GM18517 (cell line): Measurements from ENCODE around the gene MRGPRG.
"Not testable (repeated sequence)": the region's sequence is repeated elsewhere in the genome, so short reads cannot be mapped to it uniquely, and the experiment has no call there.

ENCODE experiments used
- ATAC-seq: cut with Tn5 transposase; IDR thresholded peaks from one replicate; pipeline ENCODE4 v1.9.1; 2021; ENCODE audit warnings: mild to moderate bottlenecking, moderate library complexity; ENCODE audit not compliant: unreplicated experiment

The MRGPRG gene

DNA sequence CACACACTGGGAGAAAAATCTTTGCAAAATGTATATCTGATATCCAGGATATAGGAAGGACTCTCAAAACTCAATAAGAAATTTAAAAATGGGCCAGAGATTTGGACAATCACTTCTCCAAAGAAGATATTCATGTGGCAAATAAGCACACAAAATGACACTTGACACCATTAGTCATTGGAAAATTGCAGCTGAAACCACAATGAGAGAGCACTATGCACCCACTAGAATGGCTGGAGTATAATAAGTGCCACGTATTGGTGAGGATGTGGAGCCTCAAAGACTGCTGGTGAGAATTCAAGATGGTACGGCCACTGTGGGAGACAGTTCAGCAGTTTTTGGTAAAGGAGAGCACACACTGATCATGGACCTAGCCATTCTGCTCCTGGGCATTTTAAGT is 40.7 kb downstream of the MRGPRG start:
- no peak for ATAC-seq

DNA sequence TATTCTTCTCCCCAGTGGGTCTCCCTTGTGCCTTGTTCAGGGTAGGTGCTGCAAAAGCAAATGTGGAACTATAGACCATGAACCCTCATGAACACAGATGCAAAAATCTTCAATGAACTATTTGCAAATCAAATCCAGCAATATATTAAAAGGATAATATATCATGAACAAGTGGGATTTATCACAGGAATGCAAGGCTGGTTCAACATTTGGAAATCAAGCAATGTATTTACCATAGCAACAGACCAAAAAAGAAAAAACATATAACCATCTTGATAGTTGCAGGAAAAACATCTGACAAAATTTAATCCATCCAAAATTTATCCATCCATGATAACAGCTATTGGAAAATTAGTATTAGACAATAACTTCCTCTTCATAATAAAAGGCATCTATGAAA is 42.1 kb downstream of the MRGPRG start:
- no peak for ATAC-seq

DNA sequence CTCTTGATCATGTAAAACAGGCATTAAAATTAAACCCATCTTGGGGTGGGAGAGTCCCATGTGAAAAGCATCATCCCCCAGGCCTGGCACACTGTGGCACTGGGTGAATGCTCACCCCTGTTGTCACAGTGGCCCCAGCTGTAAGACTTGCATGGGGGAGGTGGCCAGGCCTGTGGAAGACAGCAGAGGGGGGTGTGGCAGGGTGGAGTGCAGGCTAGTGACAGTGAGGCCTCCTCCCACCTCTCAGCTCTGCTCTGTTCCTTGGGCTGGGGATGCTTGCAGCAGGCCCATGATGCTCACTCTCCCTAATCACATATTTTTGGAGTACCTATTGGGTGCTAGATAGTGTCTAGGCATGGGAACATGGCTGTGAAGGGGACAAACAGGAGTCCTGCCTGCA is 43.4 kb downstream of the MRGPRG start:
- ATAC-seq, result no peak

DNA sequence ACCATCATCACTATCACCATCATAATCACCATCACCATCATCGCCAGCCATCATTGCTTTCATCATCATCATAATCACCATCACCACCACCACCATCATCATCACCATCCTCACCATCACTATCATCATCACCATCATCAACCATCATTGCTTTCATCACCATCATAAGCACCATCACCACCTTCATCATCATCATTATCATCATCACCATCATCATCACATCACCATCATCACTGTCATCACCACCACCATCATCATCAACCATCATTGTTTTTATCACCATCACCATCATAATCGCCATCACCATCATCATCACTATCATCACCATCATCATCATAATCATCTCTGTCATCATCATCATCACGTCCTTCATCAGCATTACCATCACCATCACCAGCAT is 44.2 kb downstream of the MRGPRG start:
- no peak for ATAC-seq

DNA sequence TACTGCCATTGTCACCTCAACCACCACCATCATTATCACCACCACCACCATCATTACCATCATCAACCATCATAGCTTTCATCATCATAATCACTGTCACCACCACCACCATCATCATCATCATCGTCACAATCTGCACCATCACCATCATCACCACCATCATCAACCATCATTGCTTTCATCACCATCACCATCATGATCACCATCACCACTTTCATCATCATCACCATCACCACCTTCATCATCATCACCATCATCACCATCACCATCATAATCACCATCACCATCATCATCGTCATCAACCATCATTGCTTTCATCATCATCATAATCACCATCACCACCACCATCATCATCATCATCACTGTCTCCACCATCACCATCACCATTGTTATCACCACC is 44.8 kb downstream of the MRGPRG start:
- ATAC-seq, result no peak

DNA sequence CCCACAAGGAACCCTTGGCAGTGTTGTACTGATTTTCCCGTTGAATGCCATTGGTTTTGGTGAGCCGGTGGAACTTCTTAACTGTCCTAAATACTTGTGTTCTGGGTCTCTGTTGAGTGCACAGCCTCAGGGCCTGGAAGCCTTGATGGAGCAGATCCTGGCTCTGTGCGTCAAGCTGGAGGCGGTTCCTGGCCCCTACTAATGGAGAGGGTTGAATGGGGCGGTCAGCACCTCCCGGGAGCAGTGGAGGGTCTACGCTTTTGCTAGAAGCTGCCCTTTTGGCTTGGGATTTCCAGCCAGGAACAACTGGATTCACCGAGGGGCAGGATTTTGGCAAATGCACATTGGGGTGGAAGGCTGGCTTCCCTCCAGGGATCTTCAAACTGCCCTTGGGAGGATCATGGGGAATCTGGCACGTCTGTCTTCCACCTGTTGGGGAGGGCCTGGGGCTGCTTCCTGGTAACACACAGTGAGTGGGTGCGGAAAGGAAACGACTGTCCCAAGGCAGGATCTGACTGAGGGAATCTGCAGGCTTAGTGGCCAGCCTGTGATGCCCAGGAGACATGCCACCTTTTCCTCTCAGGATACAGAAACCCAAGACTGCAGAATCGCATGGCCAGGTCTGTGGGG is 46.6 kb downstream of the MRGPRG start:
- no peak for ATAC-seq

DNA sequence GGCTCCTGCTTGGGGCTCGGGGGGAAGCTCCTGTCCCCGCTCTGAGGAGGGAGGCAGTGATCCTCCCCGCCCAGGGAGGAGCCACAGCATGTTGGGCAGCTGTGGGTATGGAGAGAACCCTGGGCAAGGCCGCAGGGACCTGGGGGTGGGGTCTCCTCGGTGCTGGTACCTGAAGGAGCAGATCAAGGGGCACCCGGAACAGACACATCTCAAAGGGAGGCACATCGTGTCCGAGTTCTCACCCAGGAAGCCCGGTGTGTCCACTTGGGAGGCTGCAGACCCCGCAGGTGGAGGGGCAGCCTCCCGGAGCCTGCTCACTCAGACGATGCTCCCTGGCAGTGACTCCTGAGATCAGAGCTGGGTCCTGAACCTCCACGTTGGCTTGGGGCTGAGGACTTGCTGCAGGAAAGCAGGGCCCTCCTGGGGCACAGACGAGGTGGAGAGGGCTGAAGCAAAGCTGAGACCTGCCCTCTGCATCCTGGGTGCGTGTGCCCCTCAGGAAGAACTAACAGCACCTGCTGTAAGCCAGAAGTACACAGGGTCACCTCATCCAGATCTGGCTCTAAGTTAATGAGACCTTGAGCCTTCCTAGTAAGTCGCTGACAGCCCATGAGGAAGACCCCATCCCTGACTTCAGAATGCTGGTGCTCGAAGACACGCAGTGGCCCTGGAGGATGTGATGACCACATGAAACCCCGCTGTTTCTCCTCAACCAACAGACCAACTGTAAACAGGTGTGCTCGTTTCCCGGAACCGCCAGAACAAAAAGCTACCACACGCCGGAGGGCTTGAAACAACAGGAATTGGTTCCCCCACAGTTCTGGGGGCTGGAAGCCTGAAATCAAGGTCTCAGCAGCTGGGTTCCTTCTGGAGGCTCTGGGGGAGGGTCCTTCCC is 47.6 kb downstream of the MRGPRG start:
- no peak for ATAC-seq

DNA sequence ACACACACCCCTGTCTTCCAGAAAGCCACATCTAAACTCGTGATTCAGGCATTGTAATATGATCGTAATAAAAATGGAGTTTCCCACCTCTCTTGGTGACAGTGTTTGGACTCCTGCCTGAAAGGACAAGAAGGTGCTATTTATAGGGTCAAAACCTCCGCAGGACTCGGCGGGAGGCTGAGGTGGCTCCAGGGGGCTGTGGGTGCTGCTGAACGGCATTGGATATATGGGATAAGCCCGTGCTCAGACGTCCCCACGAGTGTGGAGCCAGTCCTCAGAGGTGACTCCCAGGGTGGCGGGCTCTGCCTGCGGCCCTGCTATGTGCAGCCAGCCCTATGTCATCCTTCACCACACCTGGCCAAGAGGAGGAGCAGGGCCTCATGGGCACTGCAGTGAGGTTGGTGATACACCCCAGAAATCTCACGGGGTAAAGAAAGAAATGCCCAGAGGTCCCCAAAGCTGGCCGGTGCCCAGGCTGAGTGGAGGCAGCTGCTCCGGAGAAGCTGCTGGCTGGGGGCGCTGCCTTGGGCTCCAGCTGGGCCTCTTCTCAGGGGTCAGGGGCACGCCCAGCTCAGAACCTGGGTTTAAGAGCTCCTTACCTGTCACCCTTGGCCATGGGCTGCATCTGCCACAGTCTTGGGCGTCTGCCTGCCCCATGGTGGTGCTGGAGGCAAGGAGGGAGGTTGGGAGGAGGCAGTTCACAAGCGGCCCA is 48.4 kb downstream of the MRGPRG start:
- no peak for ATAC-seq

DNA sequence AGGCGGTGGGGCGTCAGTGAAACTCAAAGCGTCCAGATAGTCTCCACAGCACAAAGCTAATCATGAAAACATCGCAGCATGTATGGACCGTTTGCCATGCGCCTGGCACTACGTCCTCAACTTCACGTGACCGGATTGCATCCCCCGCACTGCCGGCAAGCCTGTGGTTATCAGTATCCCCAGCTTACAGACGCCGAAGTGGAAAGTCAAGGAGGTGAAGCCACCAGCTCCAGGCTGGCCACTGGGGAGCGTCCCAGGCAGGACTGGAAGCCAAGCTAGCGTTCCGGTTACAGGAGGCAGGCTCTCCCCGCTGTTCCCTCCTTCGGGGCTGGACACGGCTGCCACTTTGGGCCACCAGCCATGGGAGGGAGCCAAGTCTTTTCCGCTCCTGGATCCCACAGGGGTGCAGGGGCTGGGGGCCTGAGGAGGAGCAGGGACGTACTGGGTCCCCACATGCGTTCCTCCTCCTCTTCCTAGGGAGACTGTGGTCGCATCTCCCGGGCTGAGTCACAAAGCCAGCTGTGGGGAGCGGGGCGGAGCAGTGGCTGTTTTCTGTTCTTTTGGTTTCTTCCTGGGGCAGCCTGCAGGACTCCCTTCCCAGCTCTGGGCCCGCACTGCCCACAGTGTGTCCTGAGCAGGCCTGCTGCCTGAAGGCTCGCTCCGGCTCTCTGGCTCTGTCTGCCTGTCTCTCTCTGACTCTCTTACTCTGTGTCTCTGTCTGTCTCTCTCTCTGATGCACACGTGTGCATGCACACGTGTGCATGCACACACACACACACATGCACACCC is 49.2 kb downstream of the MRGPRG start:
- ATAC-seq, result no peak

DNA sequence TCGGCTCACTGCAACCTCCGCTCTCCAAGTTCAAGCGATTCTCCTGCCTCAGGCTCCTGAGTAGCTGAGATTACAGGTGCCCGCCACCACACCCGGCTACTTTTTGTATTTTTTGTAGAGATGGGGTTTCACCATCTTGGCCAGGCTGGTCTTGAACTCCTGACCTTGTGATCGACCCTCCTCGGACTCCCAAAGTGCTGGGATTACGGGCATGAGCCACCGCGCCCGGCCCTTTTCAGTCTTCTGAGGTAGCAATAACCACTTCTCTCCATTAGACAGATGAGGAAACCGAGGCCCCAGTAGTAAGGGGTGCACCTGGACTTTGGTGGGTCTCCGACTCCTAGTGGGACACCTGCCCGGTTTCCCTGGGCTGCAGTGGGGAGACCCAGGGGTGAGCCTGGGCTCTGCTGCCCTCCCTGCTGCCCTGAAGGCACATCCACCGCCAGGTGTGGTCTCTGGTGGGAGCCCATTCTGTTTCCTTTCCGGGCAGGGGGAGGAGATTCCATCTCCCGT is 49.8 kb downstream of the MRGPRG start:
- not testable (repeated sequence) for ATAC-seq
